HFF-Myc (cell line): ENCODE measurements around the gene NAV2.

Experiments
- DNase-seq: peaks from one replicate; pipeline ENCODE4 v3.0.0-alpha.2; 2011; ENCODE audit warnings: low read depth; ENCODE audit errors: extremely low read depth
- H3K4me3 ChIP-seq: replicated peaks from 2 replicates; pipeline ENCODE4 v1.5.1; 2011; ENCODE audit warnings: low read depth, mild to moderate bottlenecking, control low read depth, low read length
- TF ChIP-seq, protein P1 (sequence below): IDR thresholded peaks from 2 replicates; pipeline ENCODE4 v1.5.1; 2012; ENCODE audit warnings: mild to moderate bottlenecking, low read depth, low read length, control low read depth; ENCODE audit errors: missing control alignments

Gene NAV2

DNA sequence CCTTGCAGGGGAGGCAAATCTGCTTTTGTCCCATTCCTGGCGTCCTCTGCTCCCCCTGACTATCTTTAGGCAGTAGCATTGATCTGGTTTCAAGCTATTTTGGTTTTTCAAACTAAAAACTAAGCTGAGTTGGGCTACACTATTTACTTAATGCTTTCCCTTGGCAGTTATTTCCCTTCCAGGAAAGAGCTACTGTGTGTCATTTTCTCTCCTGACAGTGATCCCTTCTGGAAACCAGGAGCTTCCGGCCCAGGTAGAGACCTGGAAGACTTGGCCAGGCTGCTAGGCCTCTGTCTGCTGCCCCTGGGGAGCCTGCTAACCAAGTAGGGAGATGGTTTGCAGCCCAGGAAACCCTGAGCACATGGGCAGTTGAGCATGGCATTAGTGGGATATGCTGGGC, 35.0 kb downstream of the NAV2 start:
- TF ChIP-seq, protein P1, sequence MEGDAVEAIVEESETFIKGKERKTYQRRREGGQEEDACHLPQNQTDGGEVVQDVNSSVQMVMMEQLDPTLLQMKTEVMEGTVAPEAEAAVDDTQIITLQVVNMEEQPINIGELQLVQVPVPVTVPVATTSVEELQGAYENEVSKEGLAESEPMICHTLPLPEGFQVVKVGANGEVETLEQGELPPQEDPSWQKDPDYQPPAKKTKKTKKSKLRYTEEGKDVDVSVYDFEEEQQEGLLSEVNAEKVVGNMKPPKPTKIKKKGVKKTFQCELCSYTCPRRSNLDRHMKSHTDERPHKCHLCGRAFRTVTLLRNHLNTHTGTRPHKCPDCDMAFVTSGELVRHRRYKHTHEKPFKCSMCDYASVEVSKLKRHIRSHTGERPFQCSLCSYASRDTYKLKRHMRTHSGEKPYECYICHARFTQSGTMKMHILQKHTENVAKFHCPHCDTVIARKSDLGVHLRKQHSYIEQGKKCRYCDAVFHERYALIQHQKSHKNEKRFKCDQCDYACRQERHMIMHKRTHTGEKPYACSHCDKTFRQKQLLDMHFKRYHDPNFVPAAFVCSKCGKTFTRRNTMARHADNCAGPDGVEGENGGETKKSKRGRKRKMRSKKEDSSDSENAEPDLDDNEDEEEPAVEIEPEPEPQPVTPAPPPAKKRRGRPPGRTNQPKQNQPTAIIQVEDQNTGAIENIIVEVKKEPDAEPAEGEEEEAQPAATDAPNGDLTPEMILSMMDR = no peak
- no peak for DNase-seq
- no peak overlapping the region for H3K4me3 ChIP-seq

DNA sequence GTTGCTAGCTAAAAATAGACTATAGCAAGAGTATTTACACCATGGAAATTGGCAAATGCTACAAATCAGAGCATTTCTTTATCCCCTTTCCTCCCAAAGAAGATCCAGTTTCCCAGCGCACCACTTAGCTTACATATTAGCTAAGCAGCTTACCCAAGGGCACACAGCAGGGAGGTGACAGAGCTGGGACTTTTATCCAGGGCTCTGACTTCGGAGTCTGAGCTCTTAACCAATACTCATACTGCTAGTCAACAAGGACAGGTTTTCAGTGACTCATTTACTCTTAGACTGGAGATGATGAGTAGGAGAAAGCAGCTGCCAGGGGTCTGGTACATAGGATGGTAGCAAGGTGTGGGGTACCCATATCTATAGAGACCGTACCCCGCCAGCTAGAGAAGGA, 38.4 kb downstream of the NAV2 start:
- TF ChIP-seq, protein P1 = no peak
- H3K4me3 ChIP-seq = no peak overlapping the region
- no peak for DNase-seq

DNA sequence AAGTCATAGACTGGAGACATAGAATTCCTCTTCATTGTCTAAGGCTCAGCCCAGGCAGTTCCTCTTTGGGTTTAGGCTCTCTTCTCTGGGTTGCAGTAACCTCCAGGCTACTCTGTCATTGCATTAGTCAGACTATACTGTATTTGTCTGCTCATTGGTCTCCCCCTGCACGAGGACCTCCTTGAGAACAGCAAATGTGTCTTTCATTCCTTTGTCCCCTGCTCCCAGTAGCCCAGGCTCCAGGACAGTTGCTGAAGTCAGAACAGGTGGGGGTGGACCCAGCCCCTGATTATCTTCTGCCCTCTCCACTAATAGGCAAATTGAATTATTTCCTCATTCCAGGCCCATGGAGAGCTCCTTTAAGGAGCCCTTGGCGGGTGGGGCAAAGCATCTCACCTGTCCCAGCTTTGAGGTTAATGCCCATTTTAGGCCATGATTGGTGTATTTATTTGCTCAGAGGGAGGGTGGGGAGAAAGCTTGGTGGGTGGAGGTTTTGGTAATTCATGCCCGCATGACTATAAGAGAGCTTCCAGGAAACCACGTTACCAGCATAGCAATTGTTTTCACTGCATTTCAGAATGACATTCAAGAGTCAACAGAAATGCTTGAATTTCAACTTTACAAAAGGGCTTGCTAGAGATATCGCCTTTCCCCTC, 40.9 kb downstream of the NAV2 start:
- H3K4me3 ChIP-seq = no peak overlapping the region
- TF ChIP-seq, protein P1 = no peak
- no peak for DNase-seq

DNA sequence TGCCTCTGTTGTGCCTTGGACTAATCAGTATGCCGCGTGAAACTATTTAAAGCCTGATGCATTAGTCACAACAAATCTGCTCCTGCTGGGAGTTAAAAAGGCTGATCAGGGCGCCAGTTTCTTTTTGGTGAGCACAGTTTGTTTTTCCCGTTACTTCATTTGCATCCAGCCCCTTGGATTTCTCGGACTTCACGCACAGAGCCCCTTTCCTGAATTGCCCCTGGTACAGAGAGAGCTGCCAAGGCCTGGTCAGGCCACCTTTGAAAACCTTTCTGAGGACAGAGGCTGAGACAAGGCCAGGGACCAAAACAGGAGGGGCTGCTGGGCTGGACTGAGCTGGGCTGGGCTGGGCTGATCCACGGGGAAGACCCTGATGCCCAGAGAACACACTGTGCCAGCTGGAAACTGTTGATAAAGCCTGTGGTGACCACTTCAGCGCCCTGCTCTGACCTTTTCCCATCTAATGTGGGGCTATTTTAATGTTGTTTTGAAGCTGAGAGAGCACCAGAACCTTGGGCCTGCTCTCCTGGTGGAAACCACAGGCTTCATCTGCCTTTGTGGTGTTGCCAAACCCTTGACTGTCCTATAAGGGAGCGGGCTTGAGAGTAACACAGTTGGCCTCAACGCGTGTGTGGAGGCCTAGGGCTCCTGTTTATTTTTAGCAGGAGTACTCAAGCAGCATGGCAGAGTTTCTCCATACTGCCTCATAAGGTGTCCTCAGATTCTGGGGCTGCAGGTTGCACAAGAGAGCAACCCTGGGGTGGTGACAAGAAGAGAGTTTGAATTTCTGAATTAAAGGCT, 44.2 kb downstream of the NAV2 start:
- no peak for DNase-seq
- TF ChIP-seq, protein P1 = no peak
- H3K4me3 ChIP-seq = no peak overlapping the region

DNA sequence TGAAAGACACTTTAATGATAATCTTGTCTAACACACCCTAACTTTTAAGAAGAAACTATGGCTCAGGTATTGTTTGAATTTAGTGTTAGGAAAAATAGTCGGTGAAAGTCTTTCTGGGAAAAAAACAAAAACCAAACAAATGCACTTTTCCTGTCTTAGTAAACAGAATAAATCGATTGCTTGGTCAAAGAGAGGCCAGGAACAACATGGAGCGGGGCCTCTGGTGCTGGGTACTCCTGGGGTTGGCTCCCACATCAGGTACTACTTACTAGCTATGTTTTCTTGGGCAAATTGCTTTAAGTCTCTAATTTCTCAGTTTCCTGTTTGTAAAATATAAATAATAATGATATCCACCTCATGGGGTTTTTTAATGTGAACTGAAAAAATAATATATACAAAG, 46.8 kb downstream of the NAV2 start:
- TF ChIP-seq, protein P1 = no peak
- no peak overlapping the region for H3K4me3 ChIP-seq
- no peak for DNase-seq

DNA sequence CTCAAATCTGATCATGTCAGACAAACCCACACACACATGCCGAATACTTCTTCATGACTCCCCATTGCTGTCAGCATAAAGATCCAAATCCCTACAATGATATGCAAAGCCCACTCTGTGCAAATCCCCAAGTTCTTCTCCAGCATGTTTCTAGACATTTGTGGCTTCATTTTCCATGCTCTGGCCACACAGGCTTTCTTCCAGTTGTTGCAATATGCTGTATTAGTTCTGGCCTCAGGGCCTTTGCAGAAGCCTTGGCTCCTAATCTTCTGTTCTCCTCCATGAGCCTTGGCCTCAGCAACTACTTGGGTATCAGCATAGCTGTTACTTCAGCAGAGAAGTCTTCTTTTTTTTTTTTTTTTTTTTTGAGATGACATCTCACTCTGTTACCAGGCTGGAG, 49.6 kb downstream of the NAV2 start:
- H3K4me3 ChIP-seq = no peak overlapping the region
- DNase-seq = no peak
- TF ChIP-seq, protein P1 = no peak
